Measurements from ENCODE around the gene SLC24A3.

The SLC24A3 gene

DNA sequence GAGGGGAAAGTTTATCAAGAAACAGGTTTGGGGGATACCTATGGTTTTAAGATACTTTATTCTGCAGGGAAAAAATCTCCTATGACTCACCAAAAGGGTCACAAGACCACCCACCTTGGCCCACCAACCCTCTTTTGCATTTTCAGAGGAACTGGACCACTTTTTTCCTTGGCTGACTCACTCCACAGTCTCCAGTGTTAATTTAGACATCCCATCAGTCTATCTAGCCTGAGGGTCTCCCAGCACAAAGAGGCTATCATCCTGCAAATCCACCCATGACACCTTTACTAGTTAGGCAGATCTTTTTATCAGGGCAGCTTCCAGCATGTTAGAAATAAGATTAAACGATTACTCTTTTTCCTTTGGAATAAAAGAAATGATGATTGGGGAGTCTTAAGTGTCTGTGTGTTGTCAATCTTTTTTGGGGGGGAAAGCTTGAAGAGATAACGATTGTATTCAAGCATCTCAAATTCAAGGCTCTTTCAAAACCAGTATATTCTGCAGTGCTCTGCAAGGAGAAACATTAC, 407.5 kb downstream of the SLC24A3 start:
- TF ChIP-seq, protein P1, sequence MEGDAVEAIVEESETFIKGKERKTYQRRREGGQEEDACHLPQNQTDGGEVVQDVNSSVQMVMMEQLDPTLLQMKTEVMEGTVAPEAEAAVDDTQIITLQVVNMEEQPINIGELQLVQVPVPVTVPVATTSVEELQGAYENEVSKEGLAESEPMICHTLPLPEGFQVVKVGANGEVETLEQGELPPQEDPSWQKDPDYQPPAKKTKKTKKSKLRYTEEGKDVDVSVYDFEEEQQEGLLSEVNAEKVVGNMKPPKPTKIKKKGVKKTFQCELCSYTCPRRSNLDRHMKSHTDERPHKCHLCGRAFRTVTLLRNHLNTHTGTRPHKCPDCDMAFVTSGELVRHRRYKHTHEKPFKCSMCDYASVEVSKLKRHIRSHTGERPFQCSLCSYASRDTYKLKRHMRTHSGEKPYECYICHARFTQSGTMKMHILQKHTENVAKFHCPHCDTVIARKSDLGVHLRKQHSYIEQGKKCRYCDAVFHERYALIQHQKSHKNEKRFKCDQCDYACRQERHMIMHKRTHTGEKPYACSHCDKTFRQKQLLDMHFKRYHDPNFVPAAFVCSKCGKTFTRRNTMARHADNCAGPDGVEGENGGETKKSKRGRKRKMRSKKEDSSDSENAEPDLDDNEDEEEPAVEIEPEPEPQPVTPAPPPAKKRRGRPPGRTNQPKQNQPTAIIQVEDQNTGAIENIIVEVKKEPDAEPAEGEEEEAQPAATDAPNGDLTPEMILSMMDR (IDR thresholded peaks at IDR 0.05), result no peak
- Histone ChIP-seq H3K27ac (no peak overlapping the region), H3K36me3 (no peaks in the 10 kb centered on the region), H3K9me3 (no peaks in the 10 kb centered on the region), H3K27me3 (peaks cover 8% of the 10 kb centered on the region), H3K4me1 (ENCODE audit: control insufficient read depth in 1 of 2, insufficient read depth in 1 of 2, low read depth in 1 of 2, low read length in 1 of 2) (no peaks in the 10 kb centered on the region), H3K4me3 (ENCODE audit: low read depth in 1 of 2, low read length in 1 of 2) (no peak overlapping the region)

DNA sequence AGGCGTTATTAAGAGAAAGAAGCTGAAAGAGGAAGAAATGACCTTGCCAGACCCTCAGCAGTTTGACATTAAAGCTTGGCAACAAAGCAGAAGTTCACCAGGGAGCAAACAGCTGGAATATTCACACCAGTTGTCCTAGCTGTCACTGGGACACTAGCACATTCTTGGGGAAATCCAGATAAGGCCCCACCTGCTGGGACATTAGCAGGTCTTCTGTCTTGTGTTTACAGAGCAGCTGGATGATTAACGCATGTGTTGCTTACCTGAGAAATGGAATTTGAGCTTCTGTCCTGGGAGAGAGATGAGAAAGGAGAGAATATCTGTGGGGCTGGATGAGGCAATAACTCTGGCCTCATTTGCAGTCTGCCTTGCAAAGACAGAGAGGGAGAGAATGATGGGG, 408.0 kb downstream of the SLC24A3 start:
- TF ChIP-seq, protein P1 (IDR thresholded peaks at IDR 0.05), result no peak
- Histone ChIP-seq H3K4me1 (ENCODE audit: control insufficient read depth in 1 of 2, insufficient read depth in 1 of 2, low read depth in 1 of 2, low read length in 1 of 2) (no peaks in the 10 kb centered on the region), H3K27me3 (peaks cover 8% of the 10 kb centered on the region), H3K4me3 (ENCODE audit: low read depth in 1 of 2, low read length in 1 of 2) (no peak overlapping the region), H3K36me3 (no peaks in the 10 kb centered on the region), H3K9me3 (no peaks in the 10 kb centered on the region), H3K27ac (no peak overlapping the region)

DNA sequence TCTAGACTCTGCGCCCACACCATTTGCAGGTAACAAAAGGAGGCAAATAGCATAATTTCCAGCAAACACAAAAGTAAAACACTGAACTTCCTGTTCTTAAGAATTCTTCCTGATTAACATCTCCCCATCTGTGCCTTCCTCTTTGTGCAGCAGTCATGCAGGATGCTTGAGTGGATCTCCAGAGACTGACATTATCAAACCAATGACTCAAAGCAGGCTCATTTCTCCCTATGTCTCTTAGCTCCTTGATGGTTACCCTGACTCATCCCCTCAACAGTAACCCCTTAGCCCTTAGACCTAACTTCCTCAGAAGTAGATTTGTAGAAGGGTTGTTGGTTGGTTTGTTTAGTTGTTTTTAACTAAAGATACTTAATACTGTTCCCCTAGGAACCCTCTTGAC, 408.6 kb downstream of the SLC24A3 start:
- no peaks in the 10 kb centered on the region for H3K9me3 ChIP-seq
- TF ChIP-seq, protein P1 (IDR thresholded peaks at IDR 0.05), result no peak
- H3K27me3 ChIP-seq, result peaks cover 6% of the 10 kb centered on the region
- H3K36me3 ChIP-seq, result no peaks in the 10 kb centered on the region
- H3K27ac ChIP-seq, result no peak overlapping the region
- no peak overlapping the region for H3K4me3 ChIP-seq (ENCODE audit: low read depth in 1 of 2, low read length in 1 of 2)
- no peaks in the 10 kb centered on the region for H3K4me1 ChIP-seq (ENCODE audit: control insufficient read depth in 1 of 2, insufficient read depth in 1 of 2, low read depth in 1 of 2, low read length in 1 of 2)

DNA sequence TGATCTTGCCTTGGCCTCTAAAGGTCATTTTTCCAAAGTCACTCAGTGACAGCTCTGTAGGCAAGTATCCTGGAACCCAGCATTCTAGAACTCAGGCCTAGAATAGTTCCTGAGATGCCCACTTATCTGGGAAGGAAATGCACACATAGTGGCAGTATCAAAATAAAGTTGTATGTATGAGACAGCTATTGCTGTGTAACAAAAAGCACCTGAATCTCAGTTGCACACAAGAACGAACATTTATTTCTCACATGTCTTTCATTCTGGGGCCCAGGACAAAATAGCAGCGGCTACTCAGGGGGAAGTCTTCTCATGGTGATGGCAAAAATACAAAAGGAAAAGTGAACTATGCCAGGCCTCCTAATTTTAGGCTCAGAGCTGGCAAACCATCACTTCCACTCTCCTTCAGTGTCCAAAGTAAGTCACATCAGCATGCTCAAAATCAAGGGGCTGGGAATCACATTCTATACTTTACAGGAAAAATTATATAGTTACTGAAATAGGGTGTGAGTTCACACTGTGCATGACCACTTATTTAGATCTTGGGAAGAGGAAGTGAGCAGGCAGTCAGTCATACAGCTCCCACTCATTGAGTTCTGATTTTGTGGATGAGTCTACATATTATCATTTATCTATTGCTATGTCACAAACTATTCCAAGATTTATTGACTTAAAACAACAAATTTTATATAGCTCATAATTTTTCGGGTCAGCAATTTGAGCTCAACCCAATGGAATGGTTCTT, 412.0 kb downstream of the SLC24A3 start:
- no peaks in the 10 kb centered on the region for H3K36me3 ChIP-seq
- H3K27ac ChIP-seq, result no peak overlapping the region
- no peaks in the 10 kb centered on the region for H3K4me1 ChIP-seq (ENCODE audit: control insufficient read depth in 1 of 2, insufficient read depth in 1 of 2, low read depth in 1 of 2, low read length in 1 of 2)
- TF ChIP-seq, protein P1 (IDR thresholded peaks at IDR 0.05), result no peak
- no peaks in the 10 kb centered on the region for H3K9me3 ChIP-seq
- H3K27me3 ChIP-seq, result no peaks in the 10 kb centered on the region
- H3K4me3 ChIP-seq (ENCODE audit: low read depth in 1 of 2, low read length in 1 of 2), result no peak overlapping the region

DNA sequence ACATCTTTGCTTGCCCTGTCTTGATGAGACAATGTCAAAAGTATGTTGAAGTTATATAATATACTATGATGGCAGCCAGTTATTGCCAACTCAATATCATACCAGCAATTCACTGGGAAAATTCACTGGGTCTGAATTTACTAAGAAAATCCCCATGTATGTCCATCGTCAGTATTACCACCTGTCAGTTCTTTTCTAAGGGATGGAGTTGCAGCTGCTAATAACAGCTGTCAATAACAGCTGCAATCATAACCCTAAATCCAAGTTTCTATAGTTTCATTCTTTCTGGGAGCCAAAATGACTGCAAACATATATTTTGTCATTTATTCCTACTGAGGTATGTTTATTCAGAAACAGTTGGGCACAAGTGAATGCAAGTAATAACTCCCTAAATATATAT, 413.0 kb downstream of the SLC24A3 start:
- H3K27me3 ChIP-seq, result no peaks in the 10 kb centered on the region
- H3K4me1 ChIP-seq (ENCODE audit: control insufficient read depth in 1 of 2, insufficient read depth in 1 of 2, low read depth in 1 of 2, low read length in 1 of 2), result no peaks in the 10 kb centered on the region
- no peak overlapping the region for H3K27ac ChIP-seq
- H3K9me3 ChIP-seq, result no peaks in the 10 kb centered on the region
- H3K4me3 ChIP-seq (ENCODE audit: low read depth in 1 of 2, low read length in 1 of 2), result no peak overlapping the region
- TF ChIP-seq, protein P1 (IDR thresholded peaks at IDR 0.05), result no peak
- no peaks in the 10 kb centered on the region for H3K36me3 ChIP-seq
